ENCODE results near the gene CFAP77. TPM values are rescaled to one million over a fixed set of nuclear protein-coding genes. Genes with fewer than 3 reads are reported as not detected.

Gene CFAP77
- total and polyA plus RNA-seq, 9 of the 15 experiments (the other 6 are each of a cell fraction or from before 2014, with no cell fraction given): not detected

DNA sequence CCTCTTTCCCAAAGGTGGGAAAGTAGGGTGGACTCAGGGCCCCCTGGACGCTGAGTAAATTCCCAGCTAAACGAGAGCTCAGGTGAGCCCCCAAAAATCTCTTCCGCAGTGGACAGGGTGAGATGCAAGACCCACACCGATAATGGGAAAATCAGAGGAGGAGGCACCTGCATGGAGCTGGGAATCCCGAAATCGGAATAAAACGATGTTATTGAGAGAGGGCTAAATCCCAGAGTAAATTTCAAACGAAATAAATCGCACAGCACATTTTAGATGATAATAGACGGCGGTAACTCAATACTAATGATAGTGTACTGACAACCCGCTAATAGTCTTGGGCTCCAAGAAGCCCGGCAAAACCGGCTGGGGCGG lies 169.4 kb downstream of the CFAP77 start (continued):
- TF ChIP-seq, protein P1, sequence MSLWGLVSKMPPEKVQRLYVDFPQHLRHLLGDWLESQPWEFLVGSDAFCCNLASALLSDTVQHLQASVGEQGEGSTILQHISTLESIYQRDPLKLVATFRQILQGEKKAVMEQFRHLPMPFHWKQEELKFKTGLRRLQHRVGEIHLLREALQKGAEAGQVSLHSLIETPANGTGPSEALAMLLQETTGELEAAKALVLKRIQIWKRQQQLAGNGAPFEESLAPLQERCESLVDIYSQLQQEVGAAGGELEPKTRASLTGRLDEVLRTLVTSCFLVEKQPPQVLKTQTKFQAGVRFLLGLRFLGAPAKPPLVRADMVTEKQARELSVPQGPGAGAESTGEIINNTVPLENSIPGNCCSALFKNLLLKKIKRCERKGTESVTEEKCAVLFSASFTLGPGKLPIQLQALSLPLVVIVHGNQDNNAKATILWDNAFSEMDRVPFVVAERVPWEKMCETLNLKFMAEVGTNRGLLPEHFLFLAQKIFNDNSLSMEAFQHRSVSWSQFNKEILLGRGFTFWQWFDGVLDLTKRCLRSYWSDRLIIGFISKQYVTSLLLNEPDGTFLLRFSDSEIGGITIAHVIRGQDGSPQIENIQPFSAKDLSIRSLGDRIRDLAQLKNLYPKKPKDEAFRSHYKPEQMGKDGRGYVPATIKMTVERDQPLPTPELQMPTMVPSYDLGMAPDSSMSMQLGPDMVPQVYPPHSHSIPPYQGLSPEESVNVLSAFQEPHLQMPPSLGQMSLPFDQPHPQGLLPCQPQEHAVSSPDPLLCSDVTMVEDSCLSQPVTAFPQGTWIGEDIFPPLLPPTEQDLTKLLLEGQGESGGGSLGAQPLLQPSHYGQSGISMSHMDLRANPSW (CRISPR knock-in tag; IDR thresholded peaks at IDR 0.05): no peak
- no peak for TF ChIP-seq ZC3H4 (CRISPR knock-in tag; IDR thresholded peaks at IDR 0.05; ENCODE audit: borderline replicate concordance)

DNA sequence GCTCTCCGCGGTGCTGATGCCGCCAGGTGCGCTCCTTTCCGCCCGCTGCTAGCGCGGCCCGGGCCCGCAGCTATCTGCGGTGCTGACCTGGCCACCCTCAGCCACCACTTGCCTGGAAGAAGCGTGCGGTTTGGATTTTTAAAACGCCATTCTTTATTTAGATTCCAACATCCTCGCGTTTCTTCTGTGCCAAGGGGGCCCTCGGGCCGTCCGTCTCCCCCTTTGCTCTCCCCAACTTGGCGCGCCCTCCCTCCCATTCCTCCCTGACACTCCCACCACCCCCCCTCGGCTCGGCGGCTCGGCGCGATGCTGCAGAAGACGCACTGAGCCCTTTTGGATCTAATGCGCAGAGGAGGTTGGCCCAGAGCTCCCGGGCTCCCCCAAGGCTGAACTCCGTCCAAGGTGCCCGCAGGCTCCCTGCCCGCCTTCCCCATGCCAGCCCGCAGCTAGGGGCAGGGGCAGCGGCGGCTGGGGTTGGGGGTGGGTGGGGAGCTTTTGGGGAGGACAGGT lies 172.3 kb downstream of the CFAP77 start, which contains the start of gene BARHL1:
Gene BARHL1 (plus strand): TSS at position 331 of the 510 bp plus-strand sequence. CDS start 192 bp downstream, outside the sequence.
- H3K4me3 ChIP-seq: no peak within 1 kb of the TSS
- no peaks in the 10 kb centered on the region for H3K9me3 ChIP-seq (replicated peaks; ENCODE audit: control insufficient read depth, insufficient read depth, low read depth, low read length)
- CTCF ChIA-PET (ENCODE audit: low intra/inter-chr PET ratio): no interaction called here
- in situ Hi-C loops (cut with MboI) (no loop called here), intact Hi-C loops (cut with micrococcal nuclease) (no loop called here)
- H3K36me3 ChIP-seq (ENCODE audit: control insufficient read depth, insufficient read depth, low read length): no peaks in the 10 kb centered on the region
- DNase-seq (ENCODE audit: extremely low read depth in 1 of 4, low spot score in 3 of 4): no peak
- peaks cover 18 to 74% of the 10 kb centered on the region in 2 experiments; a peak in 4 of 5 replicates for H3K27me3 ChIP-seq (ENCODE audit: control insufficient read depth in 2 of 2, insufficient read depth in 2 of 2, low read length in 2 of 2)
- BruUV-seq (replicated peaks): no TSS peak
- no peak for FAIRE-seq
- H3K4me2 ChIP-seq (ENCODE audit: insufficient read depth, low read length): no peak within 1 kb of the TSS
- POLR2A ChIA-PET: interaction anchor here (0.5 to 0.7 kb wide), 2 partner anchors 16 to 217 kb away, joined by 3 to 4 read pairs; no protein-coding TSS in a partner anchor
- peaks cover 23% of the 10 kb centered on the region for H4K20me1 ChIP-seq (replicated peaks; ENCODE audit: control insufficient read depth, insufficient read depth, low read length)
- no peak within 1 kb of the TSS for H2AFZ ChIP-seq (ENCODE audit: low read depth, low read length)
- 43% methylated on average over 20 of the region's 36 CpGs for WGBS (ENCODE audit: insufficient coverage, low coverage, missing lambda C conversion rate)
- no peak within 1 kb of the TSS for H3K27ac ChIP-seq (ENCODE audit: extremely low read depth, low read depth, low read length)
- H3K9me1 ChIP-seq (ENCODE audit: control insufficient read depth, insufficient read depth, low read length): no peaks in the 10 kb centered on the region
- H3K9ac ChIP-seq (ENCODE audit: insufficient read depth in 1 of 2, low read depth in 2 of 2, low read length in 2 of 2): no peak within 1 kb of the TSS
- no peaks in the 10 kb centered on the region for H3K79me2 ChIP-seq (ENCODE audit: control insufficient read depth, insufficient read depth, low read length)
- peaks cover 0 to 13% of the 10 kb centered on the region in 2 experiments; a peak in 2 of 5 replicates for H3K4me1 ChIP-seq (replicated peaks in 1 of 2; ENCODE audit: control insufficient read depth in 2 of 2, insufficient read depth in 2 of 2, low read length in 2 of 2)
- no peak for ATAC-seq
- TF ChIP-seq, protein P2, sequence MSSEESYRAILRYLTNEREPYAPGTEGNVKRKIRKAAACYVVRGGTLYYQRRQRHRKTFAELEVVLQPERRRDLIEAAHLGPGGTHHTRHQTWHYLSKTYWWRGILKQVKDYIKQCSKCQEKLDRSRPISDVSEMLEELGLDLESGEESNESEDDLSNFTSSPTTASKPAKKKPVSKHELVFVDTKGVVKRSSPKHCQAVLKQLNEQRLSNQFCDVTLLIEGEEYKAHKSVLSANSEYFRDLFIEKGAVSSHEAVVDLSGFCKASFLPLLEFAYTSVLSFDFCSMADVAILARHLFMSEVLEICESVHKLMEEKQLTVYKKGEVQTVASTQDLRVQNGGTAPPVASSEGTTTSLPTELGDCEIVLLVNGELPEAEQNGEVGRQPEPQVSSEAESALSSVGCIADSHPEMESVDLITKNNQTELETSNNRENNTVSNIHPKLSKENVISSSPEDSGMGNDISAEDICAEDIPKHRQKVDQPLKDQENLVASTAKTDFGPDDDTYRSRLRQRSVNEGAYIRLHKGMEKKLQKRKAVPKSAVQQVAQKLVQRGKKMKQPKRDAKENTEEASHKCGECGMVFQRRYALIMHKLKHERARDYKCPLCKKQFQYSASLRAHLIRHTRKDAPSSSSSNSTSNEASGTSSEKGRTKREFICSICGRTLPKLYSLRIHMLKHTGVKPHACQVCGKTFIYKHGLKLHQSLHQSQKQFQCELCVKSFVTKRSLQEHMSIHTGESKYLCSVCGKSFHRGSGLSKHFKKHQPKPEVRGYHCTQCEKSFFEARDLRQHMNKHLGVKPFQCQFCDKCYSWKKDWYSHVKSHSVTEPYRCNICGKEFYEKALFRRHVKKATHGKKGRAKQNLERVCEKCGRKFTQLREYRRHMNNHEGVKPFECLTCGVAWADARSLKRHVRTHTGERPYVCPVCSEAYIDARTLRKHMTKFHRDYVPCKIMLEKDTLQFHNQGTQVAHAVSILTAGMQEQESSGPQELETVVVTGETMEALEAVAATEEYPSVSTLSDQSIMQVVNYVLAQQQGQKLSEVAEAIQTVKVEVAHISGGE (CRISPR knock-in tag; IDR thresholded peaks at IDR 0.05): 0 out of 6 replicates have a peak, but pooled peaks of 1 of the 3 experiments have one; percentile 1
- TF ChIP-seq HDAC2 (IDR thresholded peaks at IDR 0.05) (0 out of 2 replicates have a peak, but pooled peaks have one; percentile 6), NR4A1 (CRISPR knock-in tag; IDR thresholded peaks at IDR 0.05) (no peak), NR4A1 (tag; IDR thresholded peaks at IDR 0.05) (0 out of 2 replicates have a peak, but pooled peaks have one; percentile 11), PCBP1 (IDR thresholded peaks at IDR 0.05; ENCODE audit: low read depth, low read length, poor library complexity, severe bottlenecking) (peak; percentile 16)
- TF ChIP-seq, protein P3, sequence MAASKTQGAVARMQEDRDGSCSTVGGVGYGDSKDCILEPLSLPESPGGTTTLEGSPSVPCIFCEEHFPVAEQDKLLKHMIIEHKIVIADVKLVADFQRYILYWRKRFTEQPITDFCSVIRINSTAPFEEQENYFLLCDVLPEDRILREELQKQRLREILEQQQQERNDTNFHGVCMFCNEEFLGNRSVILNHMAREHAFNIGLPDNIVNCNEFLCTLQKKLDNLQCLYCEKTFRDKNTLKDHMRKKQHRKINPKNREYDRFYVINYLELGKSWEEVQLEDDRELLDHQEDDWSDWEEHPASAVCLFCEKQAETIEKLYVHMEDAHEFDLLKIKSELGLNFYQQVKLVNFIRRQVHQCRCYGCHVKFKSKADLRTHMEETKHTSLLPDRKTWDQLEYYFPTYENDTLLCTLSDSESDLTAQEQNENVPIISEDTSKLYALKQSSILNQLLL (CRISPR knock-in tag; IDR thresholded peaks at IDR 0.05; ENCODE audit: borderline replicate concordance): no peak

Data from K562 (cell line).